Measurements from ENCODE around the gene OCA2.

OCA2 gene

GRCh38 chr15:28118531-28118930 lies 19.4 kb upstream of the OCA2 start:
- DNase-seq, result no peak

GRCh38 chr15:28118083-28118482 lies 19.0 kb upstream of the OCA2 start:
- no peak for DNase-seq

GRCh38 chr15:28117432-28117990 lies 18.4 kb upstream of the OCA2 start:
- DNase-seq, result no peak

- no peak for DNase-seq
These were observed 17.7 kb upstream of the OCA2 start for GRCh38 chr15:28116521-28117431.

GRCh38 chr15:28115871-28116270 lies 16.8 kb upstream of the OCA2 start:
- no peak for DNase-seq

- DNase-seq, result peak; percentile 19
These were observed 15.9 kb upstream of the OCA2 start for GRCh38 chr15:28114721-28115622.

GRCh38 chr15:28114114-28114455 lies 15.0 kb upstream of the OCA2 start:
- no peak for DNase-seq

- DNase-seq, result peak; percentile 53
These were observed 14.4 kb upstream of the OCA2 start for GRCh38 chr15:28113394-28114113.

GRCh38 chr15:28112962-28113361 lies 13.8 kb upstream of the OCA2 start:
- peak; percentile 35 for DNase-seq

GRCh38 chr15:28112101-28112760 lies 13.1 kb upstream of the OCA2 start:
- peak; percentile 13 for DNase-seq

- DNase-seq, result peak; percentile 28
These were observed 12.4 kb upstream of the OCA2 start for GRCh38 chr15:28111543-28111942.

GRCh38 chr15:28110481-28110881 lies 11.4 kb upstream of the OCA2 start:
- DNase-seq, result peak; percentile 21

- DNase-seq, result peak; percentile 44
These were observed 10.7 kb upstream of the OCA2 start for GRCh38 chr15:28109626-28110455.

- no peak for DNase-seq
These were observed 8.8 kb upstream of the OCA2 start for GRCh38 chr15:28107904-28108275.

- peak; percentile 67 for DNase-seq
These were observed 8.2 kb upstream of the OCA2 start for GRCh38 chr15:28107111-28107903.

- peak; percentile 65 for DNase-seq
These were observed 7.4 kb upstream of the OCA2 start for GRCh38 chr15:28106294-28107110.

- no peak for DNase-seq
These were observed 6.7 kb upstream of the OCA2 start for GRCh38 chr15:28105793-28106192.

- no peak for DNase-seq
These were observed 6.2 kb upstream of the OCA2 start for GRCh38 chr15:28105224-28105791.

GRCh38 chr15:28104326-28104725 lies 5.2 kb upstream of the OCA2 start:
- DNase-seq, result no peak

Data from activated CD8-positive, alpha-beta memory T cell treated with anti-CD3 and anti-CD28 coated beads for 24 hours (primary cell).